GM03348 (cell line): ENCODE results near the gene RPS6KA2.
"Not testable (repeated sequence)": the region's sequence is repeated elsewhere in the genome, so short reads cannot be mapped to it uniquely, and the experiment has no call there.

Experiments
- DNase-seq: peaks from one replicate; pipeline ENCODE4 v3.0.0; 2012; ENCODE audit warnings: low spot score

The RPS6KA2 gene

GRCh38 chr6:166553563-166554271, 73.3 kb downstream of the RPS6KA2 start:
- DNase-seq, result peak; percentile 86

GRCh38 chr6:166552600-166552999, 74.5 kb downstream of the RPS6KA2 start:
- no peak for DNase-seq

GRCh38 chr6:166551754-166552495, 75.1 kb downstream of the RPS6KA2 start:
- no peak for DNase-seq

- DNase-seq, result no peak
These were observed 80.4 kb downstream of the RPS6KA2 start for GRCh38 chr6:166546653-166547052.

- no peak for DNase-seq
These were observed 81.7 kb downstream of the RPS6KA2 start for GRCh38 chr6:166545156-166546034.

- no peak for DNase-seq
These were observed 82.8 kb downstream of the RPS6KA2 start for GRCh38 chr6:166544296-166544605.

- DNase-seq, result no peak
These were observed 83.3 kb downstream of the RPS6KA2 start for GRCh38 chr6:166543603-166544295.

- no peak for DNase-seq
These were observed 84.5 kb downstream of the RPS6KA2 start for GRCh38 chr6:166542580-166542912.

GRCh38 chr6:166541876-166542579, 85.0 kb downstream of the RPS6KA2 start:
- DNase-seq, result no peak

GRCh38 chr6:166541366-166541765, 85.7 kb downstream of the RPS6KA2 start:
- no peak for DNase-seq

GRCh38 chr6:166540631-166541331, 86.3 kb downstream of the RPS6KA2 start:
- DNase-seq, result no peak

- no peak for DNase-seq
These were observed 87.5 kb downstream of the RPS6KA2 start for GRCh38 chr6:166539543-166539942.

- not testable (repeated sequence) for DNase-seq
These were observed 88.1 kb downstream of the RPS6KA2 start for GRCh38 chr6:166539011-166539385.

- DNase-seq, result no peak
These were observed 88.6 kb downstream of the RPS6KA2 start for GRCh38 chr6:166538297-166539010.

GRCh38 chr6:166534658-166535406, 92.2 kb downstream of the RPS6KA2 start:
- no peak for DNase-seq

GRCh38 chr6:166533205-166533824, 93.7 kb downstream of the RPS6KA2 start:
- DNase-seq, result no peak

GRCh38 chr6:166532302-166532701, 94.7 kb downstream of the RPS6KA2 start:
- DNase-seq, result no peak

GRCh38 chr6:166530211-166531095, 96.6 kb downstream of the RPS6KA2 start:
- no peak for DNase-seq
